Cortex of kidney (tissue), 1 donor: ENCODE results near the gene NMRAL1.

Source experiments
- DNase-seq: peaks from one replicate; lab custom pipeline; 2025; lab: John Stamatoyannopoulos, UW

NMRAL1 gene

GRCh38 chr16:4465977-4466779 lies 8.2 kb downstream of the NMRAL1 start:
- no peak for DNase-seq

- no peak for DNase-seq
These were observed 10.8 kb downstream of the NMRAL1 start for GRCh38 chr16:4463522-4464163.

GRCh38 chr16:4461250-4462085 lies 13.0 kb downstream of the NMRAL1 start:
- no peak for DNase-seq

GRCh38 chr16:4460936-4461249 lies 13.5 kb downstream of the NMRAL1 start:
- no peak for DNase-seq

- DNase-seq = no peak
These were observed 18.5 kb downstream of the NMRAL1 start for GRCh38 chr16:4455951-4456350.

- no peak for DNase-seq
These were observed 19.3 kb downstream of the NMRAL1 start for GRCh38 chr16:4455081-4455480.

- no peak for DNase-seq
These were observed 19.8 kb downstream of the NMRAL1 start for GRCh38 chr16:4454623-4455022.

GRCh38 chr16:4452674-4453073 lies 21.8 kb downstream of the NMRAL1 start:
- no peak for DNase-seq

- no peak for DNase-seq
These were observed 23.4 kb downstream of the NMRAL1 start for GRCh38 chr16:4450931-4451519.

- no peak for DNase-seq
These were observed 24.0 kb downstream of the NMRAL1 start for GRCh38 chr16:4450430-4450829.

- DNase-seq = no peak
These were observed 30.4 kb downstream of the NMRAL1 start for GRCh38 chr16:4443986-4444385.

GRCh38 chr16:4443271-4443670 lies 31.2 kb downstream of the NMRAL1 start:
- no peak for DNase-seq

GRCh38 chr16:4442371-4442770 lies 32.1 kb downstream of the NMRAL1 start:
- no peak for DNase-seq

GRCh38 chr16:4437366-4437765 lies 37.1 kb downstream of the NMRAL1 start:
- DNase-seq = no peak

- DNase-seq = no peak
These were observed 38.9 kb downstream of the NMRAL1 start for GRCh38 chr16:4435337-4436067.

- DNase-seq = no peak
These were observed 40.3 kb downstream of the NMRAL1 start for GRCh38 chr16:4433914-4434787.

- DNase-seq = no peak
These were observed 41.2 kb downstream of the NMRAL1 start for GRCh38 chr16:4433228-4433627.

- no peak for DNase-seq
These were observed 43.4 kb downstream of the NMRAL1 start for GRCh38 chr16:4431023-4431422.

- no peak for DNase-seq
These were observed 45.9 kb downstream of the NMRAL1 start for GRCh38 chr16:4428500-4428899.

- no peak for DNase-seq
These were observed 47.6 kb downstream of the NMRAL1 start for GRCh38 chr16:4426722-4427372.
